K562 (cell line): ENCODE measurements around the gene CCDC195. TPM values are rescaled to one million over a fixed set of nuclear protein-coding genes. Genes with fewer than 3 reads are reported as not detected.

Experiments
- ATAC-seq: fragments of 200-7000 bp; cut with Tn5 transposase; 3 replicates; pipeline ENCODE4 v1.9.1; 2020; ENCODE audit warnings: moderate library complexity
- BruUV-seq: library from RNA; stranded (reverse); fragments of 400-500 nt; replicated peaks from 2 replicates; lab custom pipeline; 2021; lab: Mats Ljungman, UMichigan
- CTCF ChIA-PET: fragments of 300-600 bp; formaldehyde crosslinking; extraction: SDS; loops from one replicate; lab custom pipeline; 2021; ENCODE audit warnings: low intra/inter-chr PET ratio; lab: Yijun Ruan, JAX
- POLR2A ChIA-PET: fragments of 300-600, 350-650 bp; sonication (Branson Sonifier 250); formaldehyde crosslinking; extraction: SDS; loops from one replicate; lab custom pipeline; 2021; ENCODE audit warnings: antibody characterized with exemption, inconsistent platforms; lab: Yijun Ruan, JAX
- DNase-seq, 4 experiments: peaks; one replicate each; pipeline versions ENCODE4 v3.0.0 to v3.0.0-alpha.2; 2011 to 2018; ENCODE audit warnings: low spot score in 3 of 4, mixed read lengths in 3 of 4; ENCODE audit errors: extremely low read depth in 1 of 4
- FAIRE-seq: peaks from 2 replicates; lab custom pipeline; 2011; peaks lifted over from hg19 to GRCh38; lab: Jason Lieb, UNC
- H2AFZ ChIP-seq: 2 replicates; pipeline ENCODE4 v1.6.0; 2011; ENCODE audit warnings: low read depth, low read length, control low read depth, inconsistent platforms
- H3K27ac ChIP-seq: fragments of 200-600 bp; 3 replicates; pipeline ENCODE4 v1.8.0; 2011; ENCODE audit warnings: low read depth, mild to moderate bottlenecking, control low read depth, inconsistent platforms, low read length, moderate library complexity, mixed read lengths; ENCODE audit errors: extremely low read depth
- H3K27me3 ChIP-seq, 2 experiments: fragments of 300-600 bp in 1 of 2; 2 replicates in 1 of 2; 3 replicates in 1 of 2; pipeline versions ENCODE4 v1.6.0 to v1.8.0; 2011; ENCODE audit warnings: inconsistent platforms in 2 of 2, low read length in 2 of 2, mild to moderate bottlenecking in 1 of 2, mixed read lengths in 1 of 2, moderate library complexity in 1 of 2; ENCODE audit not compliant: control insufficient read depth in 2 of 2, insufficient read depth in 2 of 2
- H3K36me3 ChIP-seq: fragments of 300-600 bp; 3 replicates; pipeline ENCODE4 v1.8.0; 2011; ENCODE audit warnings: mild to moderate bottlenecking, low read length, inconsistent platforms; ENCODE audit not compliant: control insufficient read depth, insufficient read depth
- H3K4me1 ChIP-seq, 2 experiments: fragments of 200-600 bp in 1 of 2; replicated peaks in 1 of 2; 2 replicates in 1 of 2; 3 replicates in 1 of 2; pipeline versions ENCODE4 v1.5.1 to v1.8.0; 2011; ENCODE audit warnings: inconsistent platforms in 2 of 2, low read length in 2 of 2, mild to moderate bottlenecking in 1 of 2, mixed read lengths in 1 of 2, moderate library complexity in 1 of 2; ENCODE audit not compliant: control insufficient read depth in 2 of 2, insufficient read depth in 2 of 2
- H3K4me2 ChIP-seq: 2 replicates; pipeline ENCODE4 v1.6.1; 2011; ENCODE audit warnings: low read length, control low read depth, inconsistent platforms, mixed read lengths; ENCODE audit not compliant: insufficient read depth
- H3K4me3 ChIP-seq: fragments of 200-600 bp; sonication (generic), shearing (Covaris generic); 2 replicates; pipeline ENCODE4 v1.5.1; 2016; ENCODE audit warnings: control low read depth, inconsistent platforms
- H3K79me2 ChIP-seq: fragments of 200-600 bp; 3 replicates; pipeline ENCODE4 v1.8.0; 2011; ENCODE audit warnings: low read length, inconsistent platforms; ENCODE audit not compliant: control insufficient read depth, insufficient read depth
- H3K9ac ChIP-seq, 2 experiments: 2 replicates each; pipeline versions ENCODE4 v1.6.0 to v1.6.1; 2011; ENCODE audit warnings: low read depth in 2 of 2, low read length in 2 of 2, control low read depth in 1 of 2, inconsistent platforms in 1 of 2, mild to moderate bottlenecking in 1 of 2, mixed read lengths in 1 of 2; ENCODE audit not compliant: insufficient read depth in 1 of 2
- H3K9me1 ChIP-seq: one replicate; pipeline ENCODE4 v1.6.0; 2011; ENCODE audit warnings: inconsistent platforms, mild to moderate bottlenecking, low read length, moderate library complexity; ENCODE audit not compliant: control insufficient read depth, insufficient read depth
- H3K9me3 ChIP-seq: replicated peaks from 2 replicates; pipeline ENCODE4 v1.5.1; 2011; ENCODE audit warnings: low read depth, low read length, inconsistent platforms; ENCODE audit not compliant: control insufficient read depth, insufficient read depth
- H4K20me1 ChIP-seq: replicated peaks from 2 replicates; pipeline ENCODE4 v1.6.1; 2011; ENCODE audit warnings: low read length, inconsistent platforms, mixed read lengths; ENCODE audit not compliant: control insufficient read depth, insufficient read depth
- BMI1 ChIP-seq: fragments of 150-350 bp; IDR thresholded peaks from 2 replicates; pipeline ENCODE4 v1.6.1; 2014; ENCODE audit warnings: low read length
- CCAR2 ChIP-seq: fragments of 200-400 bp; formaldehyde crosslinking; IDR thresholded peaks from 2 replicates; pipeline ENCODE4 v1.6.1; 2017; ENCODE audit warnings: mild to moderate bottlenecking, low read depth, low read length
- ETV5 ChIP-seq: sonication (generic); formaldehyde crosslinking; IDR thresholded peaks from 2 replicates; pipeline ENCODE4 v1.4.0; 2020; ENCODE audit warnings: low read depth, mild to moderate bottlenecking, missing genetic modification reagents
- FIP1L1 ChIP-seq: fragments of 200-400 bp; formaldehyde crosslinking; IDR thresholded peaks from 2 replicates; pipeline ENCODE4 v1.6.1; 2018; ENCODE audit warnings: mild to moderate bottlenecking, low read depth, low read length; ENCODE audit not compliant: poor library complexity, severe bottlenecking
- GABPA ChIP-seq: fragments of 200-800 bp; sonication (Bioruptor generic); conservative IDR thresholded peaks from 2 replicates; pipeline ENCODE4 v1.6.1; 2016; ENCODE audit warnings: low read depth, missing genetic modification characterization, missing compliant biosample characterization
- HDGF ChIP-seq: fragments of 450-650 bp; IDR thresholded peaks from 2 replicates; pipeline ENCODE4 v1.6.1; 2016
- ILF3 ChIP-seq: fragments of 450-650 bp; IDR thresholded peaks from 2 replicates; pipeline ENCODE4 v1.6.1; 2018; ENCODE audit warnings: antibody characterized with exemption, mild to moderate bottlenecking, moderate library complexity, borderline replicate concordance
- KAT7 ChIP-seq: sonication (generic); formaldehyde crosslinking; IDR thresholded peaks from 2 replicates; pipeline ENCODE4 v1.8.0; 2022; ENCODE audit warnings: missing genetic modification reagents, mild to moderate bottlenecking, borderline replicate concordance
- MBD2 ChIP-seq: sonication (generic); IDR thresholded peaks from 2 replicates; pipeline ENCODE4 v1.6.1; 2016; ENCODE audit warnings: low read depth, borderline replicate concordance
- NCOA6 ChIP-seq: fragments of 450-650 bp; IDR thresholded peaks from 2 replicates; pipeline ENCODE4 v1.6.1; 2017; ENCODE audit warnings: mild to moderate bottlenecking
- PHF20 ChIP-seq: fragments of 450-650 bp; IDR thresholded peaks from 2 replicates; pipeline ENCODE4 v1.6.1; 2018; ENCODE audit not compliant: partially characterized antibody
- PRPF4 ChIP-seq: fragments of 200-400 bp; formaldehyde crosslinking; IDR thresholded peaks from one replicate; pipeline ENCODE4 v1.6.1; 2017; ENCODE audit warnings: low read length, low read depth, mild to moderate bottlenecking; ENCODE audit not compliant: insufficient read depth, poor library complexity, severe bottlenecking
- RBFOX2 ChIP-seq: fragments of 200-400 bp; formaldehyde crosslinking; IDR thresholded peaks from 2 replicates; pipeline ENCODE4 v1.6.1; 2017; ENCODE audit warnings: low read depth, mild to moderate bottlenecking, low read length, moderate library complexity
- STAG1 ChIP-seq: sonication (generic); formaldehyde crosslinking; IDR thresholded peaks from 2 replicates; pipeline ENCODE4 v1.5.0; 2020; ENCODE audit warnings: missing genetic modification reagents, borderline replicate concordance
- TCF7 ChIP-seq: sonication (generic); IDR thresholded peaks from 2 replicates; pipeline ENCODE4 v1.6.1; 2016; ENCODE audit warnings: antibody characterized with exemption, borderline replicate concordance
- TFAM ChIP-seq: fragments of 250-450 bp; sonication (Bioruptor Pico); conservative IDR thresholded peaks from 2 replicates; pipeline ENCODE4 v1.5.0; 2021; ENCODE audit warnings: mild to moderate bottlenecking, moderate library complexity
- ZNF280B ChIP-seq: fragments of 250-450 bp; sonication (Bioruptor Pico); IDR thresholded peaks from 2 replicates; pipeline ENCODE4 v1.5.1; 2021; ENCODE audit warnings: mild to moderate bottlenecking
- ZNF512 ChIP-seq: IDR thresholded peaks from 2 replicates; pipeline ENCODE4 v1.6.1; 2016; ENCODE audit warnings: missing genetic modification characterization, missing compliant biosample characterization
- ZNF764 ChIP-seq: fragments of 250-450 bp; sonication (Bioruptor Pico); IDR thresholded peaks from 2 replicates; pipeline ENCODE4 v1.4.0; 2020; ENCODE audit warnings: low read depth, mild to moderate bottlenecking, moderate library complexity
- WGBS: fragments of 100-300 bp; shearing (Covaris generic); methylation state at CpG from one replicate; pipeline ENCODE4 v1.1.6; 2016; ENCODE audit warnings: low coverage, mixed read lengths; ENCODE audit not compliant: insufficient coverage; ENCODE audit errors: missing lambda C conversion rate; 5-methylcytosine and 5-hydroxymethylcytosine counted together
- in situ Hi-C: fragments of 300-500 bp; cut with MboI; formaldehyde crosslinking; loops from 4 replicates; pipeline ENCODE4 v1.15.0; 2018; ENCODE audit warnings: inconsistent platforms, mixed read lengths
- intact Hi-C: fragments of 100-400 bp; cut with micrococcal nuclease; formaldehyde crosslinking; loops from 2 replicates; pipeline ENCODE4 v1.14.2; 2022
- polyA plus RNA-seq, 8 experiments: library from polyadenylated mRNA; depleted of rRNA in 4 of 8; stranded (reverse) in 5 of 8; unstranded in 3 of 8; fragments of >200 nt; fragmentation: Nextera tagmentation in 2 of 8; fragmentation: Illumina TruSeq in 1 of 8; extraction: Ambion mirVana in 2 of 8; extraction: Trizol in 1 of 8; gene quantifications; 2 replicates each; pipeline versions ENCODE4 v1.2.1 to v1.2.3, GENCODE V29; 2011 to 2014; ENCODE audit warnings: inconsistent platforms in 1 of 8, missing spikeins in 1 of 8
- total RNA-seq, 7 experiments: library from RNA; depleted of rRNA in 6 of 7; stranded (reverse); fragments of >200 nt in 6 of 7; fragmentation: Illumina TruSeq in 2 of 7; extraction: Trizol in 2 of 7; gene quantifications; 2 replicates each; pipeline versions ENCODE4 v1.2.1 to v1.2.3, GENCODE V29; 2011 to 2021; ENCODE audit warnings: low replicate concordance in 1 of 7
- TF ChIP-seq, protein P1 (sequence below), 2 experiments: fragments of 450-650 bp in 1 of 2; sonication (generic) in 1 of 2; formaldehyde crosslinking in 1 of 2; IDR thresholded peaks in 1 of 2; conservative IDR thresholded peaks in 1 of 2; 2 replicates each; pipeline versions ENCODE4 v1.6.1 to v1.8.1; 2016 to 2023; ENCODE audit warnings: mild to moderate bottlenecking in 2 of 2, moderate library complexity in 2 of 2, inconsistent platforms in 1 of 2, missing genetic modification reagents in 1 of 2

The CCDC195 gene
- total and polyA plus RNA-seq, 9 of the 15 experiments (the other 6 are each of a cell fraction or from before 2014, with no cell fraction given) = not detected

DNA sequence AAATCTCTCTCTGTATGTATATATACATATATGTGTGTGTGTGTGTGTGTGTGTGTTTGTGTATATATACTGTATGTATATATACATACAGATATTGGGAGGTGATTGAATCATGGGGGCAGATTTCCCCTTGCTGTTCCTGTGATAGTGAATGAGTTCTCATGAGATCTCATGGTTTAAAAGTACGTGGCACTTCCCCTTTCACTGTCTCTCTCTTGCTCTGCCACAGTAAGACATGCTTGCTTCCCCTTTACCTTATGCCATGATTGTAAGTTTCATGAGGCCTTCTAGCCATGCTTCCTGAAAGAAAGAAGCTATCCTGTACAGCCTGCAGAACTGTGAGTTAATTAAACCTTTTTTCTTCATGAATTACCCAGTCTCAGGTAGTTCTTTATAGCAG lies 18.8 kb upstream of the CCDC195 start:
- H3K4me3 ChIP-seq = no peak overlapping the region
- in situ Hi-C loops = no loop called here
- H3K4me1 ChIP-seq = no peaks in the 10 kb centered on the region
- ChIA-PET POLR2A (no interaction called here), CTCF (no interaction called here)
- TF ChIP-seq, protein P1, sequence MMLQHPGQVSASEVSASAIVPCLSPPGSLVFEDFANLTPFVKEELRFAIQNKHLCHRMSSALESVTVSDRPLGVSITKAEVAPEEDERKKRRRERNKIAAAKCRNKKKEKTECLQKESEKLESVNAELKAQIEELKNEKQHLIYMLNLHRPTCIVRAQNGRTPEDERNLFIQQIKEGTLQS (IDR thresholded peaks at IDR 0.05) = no peak
- TF ChIP-seq, protein P1 (CRISPR knock-in tag; conservative IDR thresholded peaks at IDR 0.05) = no peak
- no peak for TF ChIP-seq ZNF764 (CRISPR knock-in tag)
- TF ChIP-seq ILF3 = no peak
- no peak for TF ChIP-seq STAG1 (CRISPR knock-in tag)
- no peak for TF ChIP-seq TCF7
- no peak for TF ChIP-seq ZNF512 (tag)
- no peak for TF ChIP-seq RBFOX2
- no peak for TF ChIP-seq TFAM (CRISPR knock-in tag)
- no peak for TF ChIP-seq ZNF280B (CRISPR knock-in tag)
- no peak for TF ChIP-seq GABPA (tag)
- no peak for TF ChIP-seq MBD2
- no peak for TF ChIP-seq HDGF
- TF ChIP-seq PRPF4 = no peak
- TF ChIP-seq NCOA6 = no peak
- no peak for TF ChIP-seq CCAR2
- no peak for TF ChIP-seq BMI1
- TF ChIP-seq PHF20 = no peak
- no peak for TF ChIP-seq FIP1L1
- TF ChIP-seq KAT7 (CRISPR knock-in tag) = no peak
- TF ChIP-seq ETV5 (CRISPR knock-in tag) = no peak
- no peak overlapping the region for H3K4me2 ChIP-seq
- DNase-seq = no peak
- intact Hi-C loops = no loop called here
- no peaks in the 10 kb centered on the region for H3K36me3 ChIP-seq
- BruUV-seq = no TSS peak
- H3K27ac ChIP-seq = no peak overlapping the region
- no peak for FAIRE-seq
- no peaks in the 10 kb centered on the region for H3K79me2 ChIP-seq
- no peaks in the 10 kb centered on the region for H4K20me1 ChIP-seq
- no peak overlapping the region for H2AFZ ChIP-seq
- no peaks in the 10 kb centered on the region for H3K9me3 ChIP-seq
- ATAC-seq = no peak
- H3K9me1 ChIP-seq = no peaks in the 10 kb centered on the region
- H3K9ac ChIP-seq = no peak overlapping the region
- 10% methylated on average over 1 of the region's 1 CpG for WGBS
- no peaks in the 10 kb centered on the region for H3K27me3 ChIP-seq
